H1 (cell line): Measurements from ENCODE around the gene AHCY.

ENCODE experiments used
- BRCA1 ChIP-seq: IDR thresholded peaks from 2 replicates; pipeline ENCODE4 v1.6.1; 2012; ENCODE audit warnings: low read depth, low read length, improper control_type of control experiment
- CTCF ChIP-seq, 3 experiments: IDR thresholded peaks; 1 replicate in 2 of 3; 2 replicates in 1 of 3; pipeline versions ENCODE4 v1.5.1 to v1.6.1; 2011; ENCODE audit warnings: low read length in 3 of 3, mild to moderate bottlenecking in 3 of 3, inconsistent platforms in 2 of 3, low read depth in 1 of 3, moderate library complexity in 1 of 3; ENCODE audit not compliant: insufficient read depth in 1 of 3; ENCODE audit errors: control extremely low read depth in 1 of 3
- EZH2 ChIP-seq: fragments of 200-600 bp; sonication (generic); IDR thresholded peaks from 2 replicates; pipeline ENCODE4 v1.7.1; 2012; ENCODE audit warnings: low read depth, mild to moderate bottlenecking, moderate library complexity, low read length, inconsistent platforms; ENCODE audit not compliant: severe bottlenecking
- POLR2A ChIP-seq, 2 experiments: IDR thresholded peaks; 1 replicate in 1 of 2; 2 replicates in 1 of 2; pipeline ENCODE4 v1.6.1; 2011; ENCODE audit warnings: low read depth in 2 of 2, low read length in 2 of 2, mild to moderate bottlenecking in 2 of 2; ENCODE audit errors: control extremely low read depth in 1 of 2
- RAD21 ChIP-seq, 2 experiments: IDR thresholded peaks in 1 of 2; conservative IDR thresholded peaks in 1 of 2; 2 replicates each; pipeline ENCODE4 v1.6.1; 2011; ENCODE audit warnings: low read depth in 2 of 2, low read length in 2 of 2, improper control_type of control experiment in 1 of 2, inconsistent platforms in 1 of 2, mild to moderate bottlenecking in 1 of 2, moderate library complexity in 1 of 2
- RFX5 ChIP-seq: IDR thresholded peaks from 2 replicates; pipeline ENCODE4 v1.6.1; 2011; ENCODE audit warnings: low read depth, low read length, improper control_type of control experiment, borderline replicate concordance
- SIX5 ChIP-seq: IDR thresholded peaks from 2 replicates; pipeline ENCODE4 v1.6.1; 2011; ENCODE audit warnings: mild to moderate bottlenecking, low read depth, low read length
- TAF1 ChIP-seq: IDR thresholded peaks from 2 replicates; pipeline ENCODE4 v1.6.1; 2011; ENCODE audit warnings: mild to moderate bottlenecking, low read depth, low read length
- TF ChIP-seq, protein P1 (sequence below): IDR thresholded peaks from 2 replicates; pipeline ENCODE4 v1.6.1; 2011; ENCODE audit warnings: low read length, improper control_type of control experiment

- TF ChIP-seq BRCA1 (no peak), POLR2A (IDR thresholded peaks at IDR 0.05; ENCODE audit: control extremely low read depth in 1 of 2, low read depth in 2 of 2, low read length in 2 of 2) (no peak), EZH2 (no peak), CTCF (IDR thresholded peaks at IDR 0.05; ENCODE audit: control extremely low read depth in 1 of 3, insufficient read depth in 1 of 3, low read depth in 1 of 3, low read length in 3 of 3) (no peak), RAD21 (IDR thresholded peaks at IDR 0.05 in 1 of 2, conservative IDR thresholded peaks at IDR 0.05 in 1 of 2; ENCODE audit: low read depth in 2 of 2, low read length in 2 of 2) (no peak), SIX5 (no peak), RFX5 (no peak), TAF1 (no peak)
- TF ChIP-seq, protein P1, sequence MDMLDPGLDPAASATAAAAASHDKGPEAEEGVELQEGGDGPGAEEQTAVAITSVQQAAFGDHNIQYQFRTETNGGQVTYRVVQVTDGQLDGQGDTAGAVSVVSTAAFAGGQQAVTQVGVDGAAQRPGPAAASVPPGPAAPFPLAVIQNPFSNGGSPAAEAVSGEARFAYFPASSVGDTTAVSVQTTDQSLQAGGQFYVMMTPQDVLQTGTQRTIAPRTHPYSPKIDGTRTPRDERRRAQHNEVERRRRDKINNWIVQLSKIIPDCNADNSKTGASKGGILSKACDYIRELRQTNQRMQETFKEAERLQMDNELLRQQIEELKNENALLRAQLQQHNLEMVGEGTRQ: no peak
These were observed 46.9 kb upstream of the AHCY start for GRCh38 chr20:34350095-34350494.
